ENCODE measurements around the gene ZNF333.
"Not testable (repeated sequence)": the region's sequence is repeated elsewhere in the genome, so short reads cannot be mapped to it uniquely, and the experiment has no call there.

DNA sequence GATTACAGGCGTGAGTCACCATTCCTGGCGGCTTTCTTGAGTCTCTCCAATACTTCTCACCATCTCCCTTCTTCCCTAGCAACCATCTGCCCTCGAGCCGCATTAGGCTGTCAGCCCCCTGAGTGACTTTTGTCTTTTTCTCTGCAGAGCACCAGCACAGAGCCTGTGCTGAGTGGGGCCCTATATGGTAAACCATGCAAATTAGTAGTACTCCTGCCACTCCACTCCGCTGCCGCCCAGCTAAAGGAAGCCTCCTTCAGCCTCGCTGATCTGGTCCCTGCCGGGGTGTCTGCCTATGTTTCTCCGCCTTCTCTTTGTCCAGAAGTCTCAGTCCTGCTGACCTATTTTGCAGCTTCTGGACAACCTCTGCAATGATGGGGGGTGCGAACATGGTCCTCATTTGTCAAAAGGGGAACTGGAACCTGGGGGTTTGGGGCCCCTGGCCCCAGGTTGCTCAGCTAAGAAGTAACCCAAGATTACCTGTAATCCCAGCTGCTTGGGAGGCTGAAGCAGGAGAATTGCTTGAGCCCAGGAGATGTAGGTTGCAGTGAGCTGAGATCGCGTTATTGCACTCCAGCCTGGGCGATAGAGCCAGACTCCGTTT, 90.9 kb downstream of the ZNF333 start:
- not testable (repeated sequence) for TF ChIP-seq SIN3A (IDR thresholded peaks at IDR 0.05; ENCODE audit: borderline replicate concordance, low read depth, low read length); CTCF (IDR thresholded peaks at IDR 0.05)
